HL-60/S4 (cell line): ENCODE results near the gene CAMK1D.
"Not testable (repeated sequence)": the region's sequence is repeated elsewhere in the genome, so short reads cannot be mapped to it uniquely, and the experiment has no call there.

Experiments used
- in situ Hi-C: fragments of 300-500 bp; cut with MboI; formaldehyde crosslinking; loops from 2 replicates; pipeline ENCODE4 v1.14.3; 2022; ENCODE audit warnings: low sequenced_read_pairs

The CAMK1D gene

GRCh38 chr10:12710594-12711349 is 361.4 kb downstream of the CAMK1D start:
- in situ Hi-C loops: no loop called here

- in situ Hi-C loops: no loop called here
Measured at GRCh38 chr10:12711350-12711708, 362.0 kb downstream of the CAMK1D start.

- in situ Hi-C loops: no loop called here
Measured at GRCh38 chr10:12712293-12712983, 363.1 kb downstream of the CAMK1D start.

DNA sequence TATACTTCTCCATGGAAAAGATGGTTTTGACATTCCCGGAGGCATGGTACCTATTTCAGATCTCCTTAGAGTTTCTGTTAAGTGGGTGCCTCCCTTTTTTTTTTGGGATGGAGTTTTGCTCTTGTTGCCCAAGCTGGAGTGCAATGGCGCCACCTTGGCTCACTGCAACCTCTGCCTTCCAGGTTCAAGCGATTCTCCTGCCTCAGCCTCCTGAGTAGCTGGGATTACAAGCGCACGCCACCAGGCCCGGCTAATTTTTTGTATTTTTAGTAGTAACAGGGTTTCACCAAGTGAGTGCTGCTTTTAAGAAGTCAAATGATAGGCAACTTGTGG is 363.6 kb downstream of the CAMK1D start:
- in situ Hi-C loops: not testable (repeated sequence)

DNA sequence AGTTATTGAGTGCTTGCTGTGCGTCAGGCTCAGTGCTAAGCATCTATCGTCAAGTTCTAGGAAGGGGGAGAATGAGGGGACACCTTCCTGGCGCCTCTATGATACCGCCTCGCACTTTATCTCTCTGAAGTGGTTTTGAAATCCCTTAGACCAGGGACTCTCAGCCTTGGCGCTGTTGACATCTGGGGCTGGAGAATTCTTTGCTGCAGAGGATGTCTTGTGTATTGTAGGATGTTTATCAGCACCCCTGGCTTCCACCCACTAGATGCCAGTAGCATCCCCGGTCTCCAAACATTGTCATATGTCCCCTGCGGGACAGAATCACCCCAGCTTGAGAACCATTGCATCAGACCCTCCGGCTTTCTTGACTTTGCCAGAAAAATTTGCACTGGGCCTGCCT is 366.7 kb downstream of the CAMK1D start:
- in situ Hi-C loops: no loop called here

DNA sequence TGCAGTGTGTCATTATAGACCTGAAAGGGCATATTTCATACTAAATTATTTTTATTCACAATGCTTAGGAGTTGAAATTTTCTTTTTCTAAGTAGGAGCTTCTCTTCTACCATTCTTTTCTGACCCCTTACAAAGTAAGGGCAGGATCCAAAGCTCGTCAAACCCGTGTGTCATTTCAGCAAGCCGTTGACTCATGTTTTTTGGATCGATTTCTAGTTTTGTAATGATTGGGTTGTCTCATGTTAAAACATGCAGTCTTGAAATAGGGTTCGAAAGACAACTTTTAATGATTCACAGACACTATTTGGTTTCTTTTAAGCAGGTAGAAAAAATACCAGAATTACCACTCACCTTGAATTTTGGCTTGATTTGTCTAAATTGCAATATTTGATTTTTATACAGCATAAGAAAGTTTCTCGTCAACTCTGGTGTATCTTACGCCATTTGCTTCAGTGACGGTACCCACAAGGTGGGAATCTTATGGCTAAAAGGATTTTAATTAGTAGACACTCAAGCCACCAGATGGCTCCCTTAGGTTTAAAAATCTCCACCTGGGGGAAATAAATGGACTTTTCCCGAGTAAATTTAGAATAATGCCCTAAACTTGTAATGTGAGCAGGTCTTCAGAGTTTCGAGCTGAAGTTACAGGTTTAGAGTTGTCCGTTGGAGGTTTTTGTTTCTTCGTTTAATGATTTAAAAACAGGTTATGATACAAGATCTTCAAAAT is 368.8 kb downstream of the CAMK1D start:
- in situ Hi-C loops: no loop called here

DNA sequence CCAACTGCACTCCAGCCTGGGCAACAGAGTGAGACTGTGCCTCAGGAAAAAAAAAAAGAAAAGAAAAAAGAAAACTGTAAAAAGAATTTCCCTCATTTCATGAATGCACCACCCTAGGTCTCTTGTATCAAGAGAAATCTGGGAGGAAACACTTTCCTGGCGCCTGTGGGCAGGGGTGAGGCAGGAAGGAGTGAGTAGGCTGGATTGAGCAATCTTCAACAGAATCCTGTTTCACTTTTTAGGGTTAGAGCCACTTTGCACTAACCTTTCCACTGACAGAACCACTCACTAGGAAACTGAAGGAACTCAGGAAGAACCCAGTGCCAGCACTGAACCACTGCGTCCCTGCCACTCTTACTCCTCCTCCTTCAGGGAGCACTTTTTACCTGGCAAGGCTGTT is 370.0 kb downstream of the CAMK1D start:
- in situ Hi-C loops: no loop called here

DNA sequence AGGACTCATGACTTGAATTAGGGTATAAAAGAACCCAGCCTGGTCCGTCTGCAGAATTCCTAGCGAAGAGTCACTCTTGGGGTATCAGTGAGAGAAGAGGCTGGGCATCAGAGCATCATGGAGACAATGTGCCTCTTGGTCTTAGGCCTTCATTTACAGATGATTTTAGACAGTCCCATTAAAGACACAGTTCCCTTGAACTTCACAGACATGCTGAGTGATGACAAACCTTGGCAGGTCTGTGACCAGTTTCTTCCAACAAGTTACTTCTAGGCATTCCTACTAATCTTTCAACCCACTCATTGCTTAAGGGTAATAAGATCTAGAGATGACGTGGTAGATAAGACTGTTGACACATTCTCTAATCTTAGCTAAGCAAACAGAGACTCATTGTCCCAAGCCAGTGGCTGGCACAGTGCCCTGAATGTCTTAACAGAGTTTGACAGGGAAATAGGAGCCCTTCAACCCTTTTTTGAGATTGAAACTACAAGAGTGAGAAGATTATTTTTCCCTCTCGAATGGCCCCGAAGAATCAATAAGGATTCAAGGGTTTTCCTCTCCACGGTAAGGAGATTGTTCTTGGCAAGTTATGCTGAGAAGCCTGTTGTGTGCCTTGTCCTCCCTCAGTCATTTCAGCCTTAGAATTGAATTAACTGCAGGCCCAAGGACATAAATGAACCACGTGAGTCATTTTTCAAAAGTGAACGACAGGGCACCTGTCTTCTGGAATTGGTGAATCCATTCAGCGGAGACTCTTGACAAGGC is 371.1 kb downstream of the CAMK1D start:
- in situ Hi-C loops: no loop called here

DNA sequence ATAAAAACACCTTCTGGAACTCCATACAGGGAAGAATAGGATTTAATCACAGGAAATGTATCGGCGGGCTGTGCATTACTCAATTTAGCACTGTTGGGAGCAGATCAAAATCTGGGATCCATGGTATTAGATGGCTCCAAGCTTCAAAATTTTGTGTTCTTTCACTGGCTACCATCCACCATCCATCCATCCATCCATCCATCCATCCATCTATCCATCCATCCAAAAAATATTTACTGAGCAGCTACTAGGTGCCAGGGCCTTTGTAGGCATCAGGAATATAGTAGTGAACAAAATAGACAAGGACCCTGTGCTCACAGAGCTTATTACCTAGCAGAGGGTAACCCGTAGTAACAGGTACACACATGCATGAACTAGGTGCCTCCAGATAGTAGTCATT is 372.0 kb downstream of the CAMK1D start:
- in situ Hi-C loops: no loop called here

DNA sequence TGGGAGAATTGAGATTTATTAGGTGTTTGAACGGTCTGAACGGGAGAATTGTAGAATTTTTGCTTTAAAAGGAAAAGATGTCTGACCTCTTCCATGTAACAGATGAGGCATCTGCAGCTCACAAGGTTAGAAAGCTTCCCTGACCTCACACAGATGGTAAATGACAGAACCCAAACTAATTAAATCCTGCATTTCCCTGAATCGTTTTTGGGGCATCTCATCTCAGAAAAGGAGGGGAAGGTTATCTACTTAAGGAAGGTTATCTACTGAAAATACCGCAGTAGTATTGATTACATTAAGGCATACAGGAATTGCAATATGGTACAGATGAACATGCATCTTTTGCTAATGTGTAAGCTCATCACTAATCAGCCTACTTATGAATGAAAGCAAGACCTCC is 373.9 kb downstream of the CAMK1D start:
- in situ Hi-C loops: no loop called here

- in situ Hi-C loops: no loop called here
Measured at GRCh38 chr10:12724807-12725579, 375.6 kb downstream of the CAMK1D start.

GRCh38 chr10:12725580-12725888 is 376.2 kb downstream of the CAMK1D start:
- in situ Hi-C loops: not testable (repeated sequence)

GRCh38 chr10:12726971-12727831 is 377.9 kb downstream of the CAMK1D start:
- in situ Hi-C loops: no loop called here

DNA sequence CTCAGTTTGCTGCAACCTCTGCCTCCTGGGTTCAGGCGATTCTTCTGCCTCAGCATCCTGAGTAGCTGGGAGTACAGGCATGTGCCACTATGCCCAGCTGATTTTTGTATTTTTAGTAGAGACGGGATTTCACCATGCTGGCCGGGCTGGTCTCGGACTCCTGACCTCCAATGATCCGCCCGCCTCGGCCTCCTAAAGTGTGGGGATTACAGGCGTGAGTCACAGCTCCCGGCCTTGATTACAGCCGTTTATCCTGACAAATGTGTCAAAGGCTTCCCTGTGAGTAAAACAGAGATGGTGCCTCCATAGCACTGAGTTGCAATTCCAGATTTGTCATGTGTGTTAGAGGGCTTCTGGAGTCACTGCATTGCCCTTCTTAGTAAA is 378.5 kb downstream of the CAMK1D start:
- in situ Hi-C loops: no loop called here

DNA sequence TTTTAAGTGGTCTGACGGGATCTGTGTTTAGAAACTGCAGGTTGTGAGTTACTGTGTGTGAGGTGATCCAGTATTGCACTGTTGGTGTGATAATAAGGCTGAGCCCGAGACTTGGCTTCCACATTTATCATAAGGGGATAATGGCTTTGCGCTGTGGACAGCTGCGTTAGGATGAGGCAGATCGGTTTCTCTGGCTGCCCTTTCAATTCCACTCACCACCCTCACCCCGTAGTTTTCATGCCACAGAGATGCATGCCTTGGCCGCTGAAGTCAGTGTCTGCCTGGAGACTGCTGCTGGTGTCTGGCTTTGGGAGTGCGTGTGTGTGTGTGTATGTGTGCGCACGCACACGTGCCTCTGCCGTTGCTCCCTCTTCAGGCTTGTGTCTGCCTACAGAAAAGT is 379.1 kb downstream of the CAMK1D start:
- in situ Hi-C loops: no loop called here

- in situ Hi-C loops: no loop called here
Measured at GRCh38 chr10:12729885-12730284, 380.5 kb downstream of the CAMK1D start.

GRCh38 chr10:12730809-12731519 is 381.6 kb downstream of the CAMK1D start:
- in situ Hi-C loops: no loop called here

DNA sequence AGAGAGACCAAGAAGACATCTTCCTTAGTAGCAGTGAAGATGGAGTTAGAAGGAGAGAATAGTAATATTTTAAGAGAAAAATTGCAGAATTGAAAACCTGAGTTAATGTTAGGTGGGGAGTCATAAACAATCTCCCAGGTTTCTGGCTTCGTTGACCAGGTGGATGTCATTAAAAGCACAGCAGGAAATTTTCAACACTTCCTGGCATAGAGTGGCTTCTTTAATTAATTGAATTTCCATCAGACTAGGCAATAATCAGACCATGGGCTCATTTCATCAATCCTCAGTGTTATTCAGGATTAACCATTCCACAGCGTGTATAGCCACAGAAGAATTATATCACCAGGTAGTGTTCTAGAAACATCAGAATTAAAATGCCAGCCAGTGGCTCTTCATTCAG is 383.9 kb downstream of the CAMK1D start:
- in situ Hi-C loops: no loop called here

- in situ Hi-C loops: no loop called here
Measured at GRCh38 chr10:12735843-12736462, 386.6 kb downstream of the CAMK1D start.
